ENCODE measurements around the gene APOBEC3B. TPM values are rescaled to one million over a fixed set of nuclear protein-coding genes. Genes with fewer than 3 reads are reported as not detected.

The APOBEC3B gene
- total RNA-seq, 1 experiment from 2014 or later, result not detected

GRCh38 chr22:38947321-38948140 lies 34.6 kb upstream of the APOBEC3B start:
- Histone ChIP-seq H3K4me1 (ENCODE audit: low read length) (no peaks in the 10 kb centered on the region), H3K4me3 (ENCODE audit: low read length) (no peak overlapping the region), H3K27me3 (ENCODE audit: low read length) (no peaks in the 10 kb centered on the region)

GRCh38 chr22:38948181-38948940 lies 33.8 kb upstream of the APOBEC3B start:
- no peak overlapping the region for H3K4me3 ChIP-seq (ENCODE audit: low read length)
- no peaks in the 10 kb centered on the region for H3K4me1 ChIP-seq (ENCODE audit: low read length)
- no peak overlapping the region for H3K9ac ChIP-seq (ENCODE audit: low read length)
- H3K9me2 ChIP-seq (replicated peaks; ENCODE audit: insufficient read depth, low read length), result no peaks in the 10 kb centered on the region
- no peaks in the 10 kb centered on the region for H3K79me2 ChIP-seq (ENCODE audit: low read length)
- H3K27me3 ChIP-seq (ENCODE audit: low read length), result no peaks in the 10 kb centered on the region
- 0 out of 2 replicates have a peak, but pooled peaks cover 2% of the 10 kb centered on the region for H4K20me1 ChIP-seq (ENCODE audit: insufficient read depth, low read depth, low read length)
- no peak overlapping the region for H3K4me2 ChIP-seq (ENCODE audit: low read depth, low read length, poor library complexity, severe bottlenecking)
- no peaks in the 10 kb centered on the region for H3K36me3 ChIP-seq (ENCODE audit: insufficient read depth, low read length)
- H2AFZ ChIP-seq (ENCODE audit: low read length), result no peak overlapping the region
- DNase-seq, result no peak
- H3K9me3 ChIP-seq (ENCODE audit: low read length), result no peaks in the 10 kb centered on the region
- no peak overlapping the region for H3K27ac ChIP-seq (ENCODE audit: low read length)

More at GRCh38 chr22:38947321-38948140, 34.6 kb upstream of the APOBEC3B start:
- Histone ChIP-seq H3K9me2 (replicated peaks; ENCODE audit: insufficient read depth, low read length) (no peaks in the 10 kb centered on the region), H3K79me2 (ENCODE audit: low read length) (no peaks in the 10 kb centered on the region), H3K9ac (ENCODE audit: low read length) (no peak overlapping the region), H4K20me1 (ENCODE audit: insufficient read depth, low read depth, low read length) (0 out of 2 replicates have a peak, but pooled peaks cover 2% of the 10 kb centered on the region), H3K27ac (ENCODE audit: low read length) (no peak overlapping the region), H2AFZ (ENCODE audit: low read length) (no peak overlapping the region), H3K4me2 (ENCODE audit: low read depth, low read length, poor library complexity, severe bottlenecking) (no peak overlapping the region), H3K9me3 (ENCODE audit: low read length) (no peaks in the 10 kb centered on the region), H3K36me3 (ENCODE audit: insufficient read depth, low read length) (no peaks in the 10 kb centered on the region)
- no peak for DNase-seq

GRCh38 chr22:38949889-38950405 lies 32.2 kb upstream of the APOBEC3B start:
- Histone ChIP-seq H4K20me1 (ENCODE audit: insufficient read depth, low read depth, low read length) (0 out of 2 replicates have a peak, but pooled peaks cover under 1% of the 10 kb centered on the region), H3K27ac (ENCODE audit: low read length) (no peak overlapping the region), H3K79me2 (ENCODE audit: low read length) (no peaks in the 10 kb centered on the region), H3K27me3 (ENCODE audit: low read length) (no peaks in the 10 kb centered on the region), H3K9me2 (replicated peaks; ENCODE audit: insufficient read depth, low read length) (no peaks in the 10 kb centered on the region), H3K36me3 (ENCODE audit: insufficient read depth, low read length) (no peaks in the 10 kb centered on the region), H3K4me3 (ENCODE audit: low read length) (no peak overlapping the region), H3K4me1 (ENCODE audit: low read length) (no peaks in the 10 kb centered on the region), H3K9me3 (ENCODE audit: low read length) (no peaks in the 10 kb centered on the region), H2AFZ (ENCODE audit: low read length) (no peak overlapping the region), H3K4me2 (ENCODE audit: low read depth, low read length, poor library complexity, severe bottlenecking) (no peak overlapping the region), H3K9ac (ENCODE audit: low read length) (no peak overlapping the region)
- no peak for DNase-seq

GRCh38 chr22:38950527-38951295 lies 31.4 kb upstream of the APOBEC3B start:
- Histone ChIP-seq H3K9me3 (ENCODE audit: low read length) (no peaks in the 10 kb centered on the region), H3K79me2 (ENCODE audit: low read length) (no peaks in the 10 kb centered on the region), H3K4me1 (ENCODE audit: low read length) (no peaks in the 10 kb centered on the region), H3K9ac (ENCODE audit: low read length) (no peak overlapping the region), H3K9me2 (replicated peaks; ENCODE audit: insufficient read depth, low read length) (no peaks in the 10 kb centered on the region), H3K27me3 (ENCODE audit: low read length) (no peaks in the 10 kb centered on the region), H3K36me3 (ENCODE audit: insufficient read depth, low read length) (no peaks in the 10 kb centered on the region), H3K4me3 (ENCODE audit: low read length) (no peak overlapping the region), H3K27ac (ENCODE audit: low read length) (no peak overlapping the region), H2AFZ (ENCODE audit: low read length) (no peak overlapping the region), H4K20me1 (ENCODE audit: insufficient read depth, low read depth, low read length) (no peaks in the 10 kb centered on the region), H3K4me2 (ENCODE audit: low read depth, low read length, poor library complexity, severe bottlenecking) (no peak overlapping the region)
- no peak for DNase-seq

- H3K27ac ChIP-seq (ENCODE audit: low read length), result no peak overlapping the region
- H2AFZ ChIP-seq (ENCODE audit: low read length), result no peak overlapping the region
- H3K27me3 ChIP-seq (ENCODE audit: low read length), result no peaks in the 10 kb centered on the region
- H3K36me3 ChIP-seq (ENCODE audit: insufficient read depth, low read length), result no peaks in the 10 kb centered on the region
- no peak overlapping the region for H3K9ac ChIP-seq (ENCODE audit: low read length)
- no peaks in the 10 kb centered on the region for H3K9me3 ChIP-seq (ENCODE audit: low read length)
- no peaks in the 10 kb centered on the region for H4K20me1 ChIP-seq (ENCODE audit: insufficient read depth, low read depth, low read length)
- no peaks in the 10 kb centered on the region for H3K4me1 ChIP-seq (ENCODE audit: low read length)
- H3K4me2 ChIP-seq (ENCODE audit: low read depth, low read length, poor library complexity, severe bottlenecking), result no peak overlapping the region
- no peak for DNase-seq
- H3K9me2 ChIP-seq (replicated peaks; ENCODE audit: insufficient read depth, low read length), result no peaks in the 10 kb centered on the region
- no peaks in the 10 kb centered on the region for H3K79me2 ChIP-seq (ENCODE audit: low read length)
- no peak overlapping the region for H3K4me3 ChIP-seq (ENCODE audit: low read length)
Measured at GRCh38 chr22:38951734-38952133, 30.4 kb upstream of the APOBEC3B start.

- no peaks in the 10 kb centered on the region for H4K20me1 ChIP-seq (ENCODE audit: insufficient read depth, low read depth, low read length)
- no peaks in the 10 kb centered on the region for H3K36me3 ChIP-seq (ENCODE audit: insufficient read depth, low read length)
- H2AFZ ChIP-seq (ENCODE audit: low read length), result no peak overlapping the region
- no peaks in the 10 kb centered on the region for H3K9me3 ChIP-seq (ENCODE audit: low read length)
- H3K4me2 ChIP-seq (ENCODE audit: low read depth, low read length, poor library complexity, severe bottlenecking), result no peak overlapping the region
- no peak for DNase-seq
- no peaks in the 10 kb centered on the region for H3K27me3 ChIP-seq (ENCODE audit: low read length)
- H3K4me3 ChIP-seq (ENCODE audit: low read length), result no peak overlapping the region
- no peak overlapping the region for H3K27ac ChIP-seq (ENCODE audit: low read length)
- H3K4me1 ChIP-seq (ENCODE audit: low read length), result no peaks in the 10 kb centered on the region
- no peaks in the 10 kb centered on the region for H3K79me2 ChIP-seq (ENCODE audit: low read length)
- H3K9ac ChIP-seq (ENCODE audit: low read length), result no peak overlapping the region
- no peaks in the 10 kb centered on the region for H3K9me2 ChIP-seq (replicated peaks; ENCODE audit: insufficient read depth, low read length)
Measured at GRCh38 chr22:38952281-38952993, 29.7 kb upstream of the APOBEC3B start.

GRCh38 chr22:38953091-38953490 lies 29.1 kb upstream of the APOBEC3B start:
- Histone ChIP-seq H3K27me3 (ENCODE audit: low read length) (no peaks in the 10 kb centered on the region), H3K27ac (ENCODE audit: low read length) (no peak overlapping the region), H3K4me1 (ENCODE audit: low read length) (no peaks in the 10 kb centered on the region), H3K9me2 (replicated peaks; ENCODE audit: insufficient read depth, low read length) (no peaks in the 10 kb centered on the region), H3K4me3 (ENCODE audit: low read length) (no peak overlapping the region), H3K9me3 (ENCODE audit: low read length) (no peaks in the 10 kb centered on the region), H3K9ac (ENCODE audit: low read length) (no peak overlapping the region), H2AFZ (ENCODE audit: low read length) (no peak overlapping the region), H4K20me1 (ENCODE audit: insufficient read depth, low read depth, low read length) (no peaks in the 10 kb centered on the region), H3K36me3 (ENCODE audit: insufficient read depth, low read length) (no peaks in the 10 kb centered on the region), H3K4me2 (ENCODE audit: low read depth, low read length, poor library complexity, severe bottlenecking) (no peak overlapping the region), H3K79me2 (ENCODE audit: low read length) (no peaks in the 10 kb centered on the region)
- DNase-seq, result no peak

Measured in Karpas-422 (cell line).